Neural progenitor cell (in vitro differentiated cells): Measurements from ENCODE around the gene PHF2. TPM values are rescaled to one million over a fixed set of nuclear protein-coding genes. Genes with fewer than 3 reads are reported as not detected.

ENCODE experiments used
- DNase-seq: peaks from one replicate; pipeline ENCODE4 v3.0.0-alpha.2; 2016; ENCODE audit warnings: low spot score
- H2AFZ ChIP-seq: fragments of 200-600 bp; sonication (generic); replicated peaks from 2 replicates; pipeline ENCODE4 v1.6.1; 2016; ENCODE audit warnings: antibody characterized with exemption
- H3F3A ChIP-seq: fragments of 200-600 bp; sonication (generic); 2 replicates; pipeline ENCODE4 v1.6.1; 2016; ENCODE audit warnings: antibody characterized with exemption, low read depth
- H3K27ac ChIP-seq: fragments of 200-600 bp; sonication (generic); 2 replicates; pipeline ENCODE4 v1.5.1; 2016; ENCODE audit warnings: mild to moderate bottlenecking
- H3K27me3 ChIP-seq: fragments of 200-600 bp; sonication (generic); 2 replicates; pipeline ENCODE4 v1.6.1; 2016; ENCODE audit warnings: mild to moderate bottlenecking, moderate library complexity
- H3K36me3 ChIP-seq: fragments of 200-600 bp; sonication (generic); 2 replicates; pipeline ENCODE4 v1.5.1; 2016
- H3K4me1 ChIP-seq: fragments of 200-600 bp; sonication (generic); 2 replicates; pipeline ENCODE4 v1.6.1; 2016; ENCODE audit warnings: mixed run types
- H3K4me2 ChIP-seq: fragments of 200-600 bp; sonication (generic); 2 replicates; pipeline ENCODE4 v1.6.1; 2016
- H3K4me3 ChIP-seq: fragments of 200-600 bp; sonication (generic); 2 replicates; pipeline ENCODE4 v1.5.1; 2016
- H3K79me2 ChIP-seq: fragments of 200-600 bp; sonication (generic); 2 replicates; pipeline ENCODE4 v1.6.1; 2016; ENCODE audit warnings: low read depth
- H3K9ac ChIP-seq: fragments of 200-600 bp; sonication (generic); 2 replicates; pipeline ENCODE4 v1.6.1; 2016
- H3K9me3 ChIP-seq: fragments of 200-600 bp; sonication (generic); 2 replicates; pipeline ENCODE4 v1.5.1; 2016; ENCODE audit warnings: low read depth
- H4K20me1 ChIP-seq: fragments of 200-600 bp; sonication (generic); 2 replicates; pipeline ENCODE4 v1.6.1; 2016; ENCODE audit warnings: low read depth
- H3K27ac Mint-ChIP-seq: 3 replicates; pipeline ENCODE4 v1.8.0; 2021; ENCODE audit warnings: mixed read lengths
- H3K27me3 Mint-ChIP-seq: 2 replicates; pipeline ENCODE4 v1.8.0; 2022; ENCODE audit warnings: low read depth, mild to moderate bottlenecking, inconsistent platforms, moderate library complexity, mixed read lengths; ENCODE audit not compliant: insufficient read depth
- H3K36me3 Mint-ChIP-seq: 3 replicates; pipeline ENCODE4 v1.8.0; 2021; ENCODE audit warnings: mixed read lengths
- H3K4me1 Mint-ChIP-seq: 3 replicates; pipeline ENCODE4 v1.8.0; 2021; ENCODE audit warnings: mixed read lengths
- H3K4me3 Mint-ChIP-seq: 3 replicates; pipeline ENCODE4 v1.8.0; 2021; ENCODE audit warnings: mild to moderate bottlenecking, moderate library complexity, mixed read lengths
- H3K9me3 Mint-ChIP-seq: 3 replicates; pipeline ENCODE4 v1.8.0; 2020; ENCODE audit warnings: mixed read lengths
- EZH2 ChIP-seq: fragments of 200-600 bp; sonication (generic); IDR thresholded peaks from 2 replicates; pipeline ENCODE4 v1.6.1; 2017; ENCODE audit warnings: antibody characterized with exemption, mild to moderate bottlenecking, moderate library complexity
- EZH2phosphoT487 ChIP-seq: fragments of 200-600 bp; sonication (generic); IDR thresholded peaks from 2 replicates; pipeline ENCODE4 v1.6.1; 2017; ENCODE audit warnings: antibody characterized with exemption
- microRNA-seq: library from miRNA; unstranded; fragments of <30 nt; microRNA quantifications from one replicate; pipeline ENCODE4, GENCODE V29; 2016
- total RNA-seq: library from RNA; depleted of rRNA; stranded (reverse); fragments of >200 nt; gene quantifications from 2 replicates; pipeline ENCODE4 v1.2.3, GENCODE V29; 2015; ENCODE audit warnings: low replicate concordance
- TF ChIP-seq, protein P1 (sequence below): fragments of 200-600 bp; sonication (generic); IDR thresholded peaks from 2 replicates; pipeline ENCODE4 v1.5.1; 2017; ENCODE audit warnings: antibody characterized with exemption, mild to moderate bottlenecking

Gene PHF2
- total RNA-seq, 1 donor from 2014 or later: 17.6 TPM

DNA sequence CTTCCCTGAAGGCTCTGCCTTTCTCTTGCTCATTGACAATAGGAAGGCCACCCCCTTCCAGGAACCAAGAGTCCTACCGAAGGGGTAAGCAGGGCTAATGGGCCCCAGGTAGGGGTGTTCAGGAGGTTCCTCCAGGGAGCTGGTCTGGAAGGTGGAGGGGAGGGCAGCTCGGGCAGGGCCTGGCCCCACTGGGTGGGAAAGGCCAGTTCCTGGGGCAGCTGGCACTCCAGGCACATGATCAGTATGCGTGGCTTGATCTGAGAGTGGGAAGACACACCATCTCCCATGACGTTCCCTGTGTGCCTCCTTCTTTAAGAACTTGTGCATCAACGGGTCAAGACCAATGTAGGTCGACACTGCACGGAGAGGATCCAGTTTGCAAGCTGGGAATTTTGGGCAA is 149.8 kb downstream of the PHF2 start:
- Mint-ChIP-seq H3K27ac (no peak overlapping the region), H3K27me3 (peaks cover 5% of the 10 kb centered on the region), H3K9me3 (peaks cover 3% of the 10 kb centered on the region), H3K36me3 (no peaks in the 10 kb centered on the region), H3K4me3 (no peak overlapping the region), H3K4me1 (no peaks in the 10 kb centered on the region)
- H3K36me3 ChIP-seq: no peaks in the 10 kb centered on the region
- no peaks in the 10 kb centered on the region for H4K20me1 ChIP-seq
- no peaks in the 10 kb centered on the region for H3K27me3 ChIP-seq
- no peaks in the 10 kb centered on the region for H3K4me1 ChIP-seq
- TF ChIP-seq EZH2phosphoT487: no peak
- TF ChIP-seq, protein P1, sequence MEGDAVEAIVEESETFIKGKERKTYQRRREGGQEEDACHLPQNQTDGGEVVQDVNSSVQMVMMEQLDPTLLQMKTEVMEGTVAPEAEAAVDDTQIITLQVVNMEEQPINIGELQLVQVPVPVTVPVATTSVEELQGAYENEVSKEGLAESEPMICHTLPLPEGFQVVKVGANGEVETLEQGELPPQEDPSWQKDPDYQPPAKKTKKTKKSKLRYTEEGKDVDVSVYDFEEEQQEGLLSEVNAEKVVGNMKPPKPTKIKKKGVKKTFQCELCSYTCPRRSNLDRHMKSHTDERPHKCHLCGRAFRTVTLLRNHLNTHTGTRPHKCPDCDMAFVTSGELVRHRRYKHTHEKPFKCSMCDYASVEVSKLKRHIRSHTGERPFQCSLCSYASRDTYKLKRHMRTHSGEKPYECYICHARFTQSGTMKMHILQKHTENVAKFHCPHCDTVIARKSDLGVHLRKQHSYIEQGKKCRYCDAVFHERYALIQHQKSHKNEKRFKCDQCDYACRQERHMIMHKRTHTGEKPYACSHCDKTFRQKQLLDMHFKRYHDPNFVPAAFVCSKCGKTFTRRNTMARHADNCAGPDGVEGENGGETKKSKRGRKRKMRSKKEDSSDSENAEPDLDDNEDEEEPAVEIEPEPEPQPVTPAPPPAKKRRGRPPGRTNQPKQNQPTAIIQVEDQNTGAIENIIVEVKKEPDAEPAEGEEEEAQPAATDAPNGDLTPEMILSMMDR: no peak
- no peak for TF ChIP-seq EZH2
- H3K9ac ChIP-seq: no peak overlapping the region
- no peak overlapping the region for H3K4me3 ChIP-seq
- H3F3A ChIP-seq: no peaks in the 10 kb centered on the region
- H2AFZ ChIP-seq: no peak overlapping the region
- H3K9me3 ChIP-seq: no peaks in the 10 kb centered on the region
- no peak for DNase-seq
- no peak overlapping the region for H3K27ac ChIP-seq
- no peak overlapping the region for H3K4me2 ChIP-seq
- no peaks in the 10 kb centered on the region for H3K79me2 ChIP-seq

Small RNAs within 50 kb of the gene (microRNA-seq; reads per million reads assigned to microRNA genes)
- not detected for gene MIR548AU

Other genes with a start within 250 kb of the PHF2 start
- 17.2 and 22.4 TPM in 2 replicates for gene FAM120A, start 124.9 kb upstream of the PHF2 start, total RNA-seq
- gene FAM120AOS, start 123.0 kb upstream of the PHF2 start, total RNA-seq: 38.7 and 40.9 TPM in 2 replicates